Omental fat pad (tissue), 4 donors: ENCODE measurements around the gene FZR1. TPM values are rescaled to one million over a fixed set of nuclear protein-coding genes. Genes with fewer than 3 reads are reported as not detected.

Experiments used
- ATAC-seq: fragments of 150-250 bp; one replicate; pipeline ENCODE4 v1.9.1; 2016; ENCODE audit warnings: mild to moderate bottlenecking, moderate library complexity; ENCODE audit not compliant: low FRiP score
- DNase-seq: peaks from one replicate; pipeline ENCODE4 v3.0.0-alpha.2; 2019; ENCODE audit warnings: low spot score
- total RNA-seq, 4 donors: library from RNA; depleted of rRNA; stranded (reverse); fragments of >200 nt; gene quantifications; one replicate each; pipeline ENCODE4 v1.1.0, GENCODE V29; 2016
- TF ChIP-seq, protein P1 (sequence below), 3 donors: fragments of 450-650 bp; IDR thresholded peaks; one replicate each; pipeline ENCODE4 v1.5.1; 2016 to 2017; ENCODE audit warnings: antibody characterized with exemption in 3 of 3, mild to moderate bottlenecking in 3 of 3, moderate library complexity in 2 of 3

Gene FZR1
- total RNA-seq, 4 donors from 2014 or later, result 10.0 to 33.1 (median 15.3) TPM

DNA sequence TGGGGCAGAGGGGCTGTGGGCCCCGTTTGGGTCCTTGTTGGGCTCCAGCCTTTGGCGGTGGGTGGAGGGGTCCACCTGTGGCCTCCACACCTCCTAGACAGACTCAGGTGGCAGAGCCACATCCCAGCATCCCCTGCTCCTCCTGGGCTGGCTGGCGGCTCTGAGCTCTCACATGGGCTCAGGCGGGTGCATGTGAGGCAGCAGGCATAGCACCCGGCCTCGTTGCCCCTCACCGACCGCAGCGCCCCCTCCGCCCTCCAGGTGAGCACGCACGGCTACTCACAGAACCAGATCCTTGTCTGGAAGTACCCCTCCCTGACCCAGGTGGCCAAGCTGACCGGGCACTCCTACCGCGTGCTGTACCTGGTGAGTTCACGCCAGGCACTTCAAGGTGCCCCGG lies 26.9 kb downstream of the FZR1 start:
- TF ChIP-seq, protein P1, sequence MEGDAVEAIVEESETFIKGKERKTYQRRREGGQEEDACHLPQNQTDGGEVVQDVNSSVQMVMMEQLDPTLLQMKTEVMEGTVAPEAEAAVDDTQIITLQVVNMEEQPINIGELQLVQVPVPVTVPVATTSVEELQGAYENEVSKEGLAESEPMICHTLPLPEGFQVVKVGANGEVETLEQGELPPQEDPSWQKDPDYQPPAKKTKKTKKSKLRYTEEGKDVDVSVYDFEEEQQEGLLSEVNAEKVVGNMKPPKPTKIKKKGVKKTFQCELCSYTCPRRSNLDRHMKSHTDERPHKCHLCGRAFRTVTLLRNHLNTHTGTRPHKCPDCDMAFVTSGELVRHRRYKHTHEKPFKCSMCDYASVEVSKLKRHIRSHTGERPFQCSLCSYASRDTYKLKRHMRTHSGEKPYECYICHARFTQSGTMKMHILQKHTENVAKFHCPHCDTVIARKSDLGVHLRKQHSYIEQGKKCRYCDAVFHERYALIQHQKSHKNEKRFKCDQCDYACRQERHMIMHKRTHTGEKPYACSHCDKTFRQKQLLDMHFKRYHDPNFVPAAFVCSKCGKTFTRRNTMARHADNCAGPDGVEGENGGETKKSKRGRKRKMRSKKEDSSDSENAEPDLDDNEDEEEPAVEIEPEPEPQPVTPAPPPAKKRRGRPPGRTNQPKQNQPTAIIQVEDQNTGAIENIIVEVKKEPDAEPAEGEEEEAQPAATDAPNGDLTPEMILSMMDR (IDR thresholded peaks at IDR 0.05), result no peak
- DNase-seq (no peak), ATAC-seq (no peak)

DNA sequence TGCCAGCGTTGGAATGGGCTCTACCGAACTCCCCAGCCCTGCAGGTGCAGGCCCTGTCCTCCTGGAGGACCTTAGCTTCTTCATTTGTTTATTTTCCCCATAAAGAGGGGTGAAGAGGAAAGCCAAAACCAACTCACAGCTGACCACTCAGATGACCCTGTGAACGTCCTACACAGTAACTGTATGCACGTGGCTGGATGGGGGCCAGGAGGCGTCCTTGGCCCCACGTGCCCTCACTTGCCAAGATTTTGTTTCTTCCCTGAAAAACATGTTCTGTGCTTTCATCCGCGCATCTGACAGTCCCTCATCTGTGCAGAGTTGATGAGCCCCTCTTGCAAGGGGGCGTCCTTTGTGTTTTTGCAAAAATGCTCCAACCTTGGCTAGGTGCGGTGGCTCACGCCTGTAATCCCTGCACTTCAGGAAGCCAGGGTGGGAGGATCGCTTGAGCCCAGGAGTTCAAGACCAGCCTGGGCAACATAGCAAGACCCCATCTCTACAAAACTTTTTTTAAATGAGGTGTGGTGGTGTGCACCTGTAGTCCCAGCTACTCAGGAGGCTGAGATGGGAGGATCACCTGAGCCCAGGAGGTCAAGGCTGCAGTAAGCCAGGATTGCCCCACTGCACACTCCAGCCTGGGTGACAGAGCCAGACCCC lies 27.6 kb downstream of the FZR1 start:
- DNase-seq, result no peak
- TF ChIP-seq, protein P1 (IDR thresholded peaks at IDR 0.05), result no peak
- no peak for ATAC-seq

DNA sequence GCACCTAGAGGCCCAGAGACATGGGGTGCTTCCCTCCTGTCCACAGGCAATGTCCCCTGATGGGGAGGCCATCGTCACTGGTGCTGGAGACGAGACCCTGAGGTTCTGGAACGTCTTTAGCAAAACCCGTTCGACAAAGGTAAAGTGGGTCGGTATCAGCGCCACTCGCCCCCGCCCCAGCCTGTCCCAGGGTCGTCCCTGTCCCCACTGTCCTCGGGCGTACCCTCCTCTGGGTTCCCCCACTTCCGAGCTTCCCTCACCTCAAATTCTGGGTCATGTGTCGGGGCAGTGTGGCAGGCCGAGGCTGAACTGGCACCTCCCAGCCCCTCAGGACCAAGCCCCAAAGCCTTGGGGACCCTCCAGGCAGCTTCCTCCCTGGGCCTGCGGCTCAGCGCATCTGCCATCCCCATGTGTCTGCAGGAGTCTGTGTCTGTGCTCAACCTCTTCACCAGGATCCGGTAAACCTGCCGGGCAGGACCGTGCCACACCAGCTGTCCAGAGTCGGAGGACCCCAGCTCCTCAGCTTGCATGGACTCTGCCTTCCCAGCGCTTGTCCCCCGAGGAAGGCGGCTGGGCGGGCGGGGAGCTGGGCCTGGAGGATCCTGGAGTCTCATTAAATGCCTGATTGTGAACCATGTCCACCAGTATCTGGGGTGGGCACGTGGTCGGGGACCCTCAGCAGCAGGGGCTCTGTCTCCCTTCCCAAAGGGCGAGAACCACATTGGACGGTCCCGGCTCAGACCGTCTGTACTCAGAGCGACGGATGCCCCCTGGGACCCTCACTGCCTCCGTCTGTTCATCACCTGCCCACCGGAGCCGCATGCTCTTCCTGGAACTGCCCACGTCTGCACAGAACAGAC lies 28.5 kb downstream of the FZR1 start:
- DNase-seq, result no peak
- TF ChIP-seq, protein P1 (IDR thresholded peaks at IDR 0.05), result no peak
- ATAC-seq, result no peak

- TF ChIP-seq, protein P1 (IDR thresholded peaks at IDR 0.05), result no peak
These were observed 29.1 kb downstream of the FZR1 start for GRCh38 chr19:3535235-3535535.

DNA sequence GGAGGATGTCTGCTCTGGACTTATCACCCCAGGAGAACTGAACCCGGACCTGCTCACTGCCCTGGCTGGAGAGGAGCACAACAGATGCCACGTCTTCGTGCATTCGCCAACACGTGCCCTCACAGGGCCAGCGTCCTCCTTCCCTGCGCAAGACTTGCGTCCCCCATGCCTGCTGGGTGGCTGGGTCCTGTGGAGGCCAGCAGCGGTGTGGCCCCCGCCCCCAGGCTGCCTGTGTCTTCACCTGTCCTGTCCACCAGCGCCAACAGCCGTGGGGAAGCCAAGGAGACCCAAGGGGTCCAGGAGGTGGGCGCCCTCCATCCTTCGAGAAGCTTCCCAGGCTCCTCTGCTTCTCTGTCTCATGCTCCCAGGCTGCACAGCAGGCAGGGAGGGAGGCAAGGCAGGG lies 29.5 kb downstream of the FZR1 start:
- DNase-seq (no peak), ATAC-seq (no peak)
- TF ChIP-seq, protein P1 (IDR thresholded peaks at IDR 0.05), result no peak

More at GRCh38 chr19:3535235-3535535, 29.1 kb downstream of the FZR1 start:
- DNase-seq (no peak), ATAC-seq (no peak)

- DNase-seq (no peak), ATAC-seq (no peak)
- TF ChIP-seq, protein P1 (IDR thresholded peaks at IDR 0.05), result no peak
These were observed 29.9 kb downstream of the FZR1 start for GRCh38 chr19:3535981-3536380.
